ENCODE results near the gene SLC43A2. TPM values are rescaled to one million over a fixed set of nuclear protein-coding genes. Genes with fewer than 3 reads are reported as not detected.

Gene SLC43A2
- polyA plus RNA-seq, 2 of the 4 experiments (the other 2 are of a cell fraction): 3.5 to 7.0 TPM

- ChIA-PET POLR2A (interaction anchor here (0.6 to 0.7 kb wide), 3 partner anchors 30 to 1982 kb away, joined by 3 to 7 read pairs (median 4); partner anchors contain the start of gene INPP5K), CTCF (interaction anchor here (0.5 to 2.2 kb wide), 2 partner anchors 84 to 492 kb away, joined by 3 to 6 read pairs; no protein-coding TSS in a partner anchor)
- H3K4me2 ChIP-seq: no peak overlapping the region
- DNase-seq (ENCODE audit: low read depth in 1 of 2, low spot score in 1 of 2): no peak
- no peak overlapping the region for H3K27ac ChIP-seq
- no peak overlapping the region for H3K4me3 ChIP-seq
- ATAC-seq: no peak
- no peak for TF ChIP-seq CHD4 (IDR thresholded peaks at IDR 0.05; ENCODE audit: borderline replicate concordance)
- no peak for TF ChIP-seq E2F6 (IDR thresholded peaks at IDR 0.05; ENCODE audit: borderline replicate concordance, low read depth)
- TF ChIP-seq NR3C1 (IDR thresholded peaks at IDR 0.05): no peak
- no peak for TF ChIP-seq HOXB5 (CRISPR knock-in tag; IDR thresholded peaks at IDR 0.05)
- TF ChIP-seq FOSL2 (IDR thresholded peaks at IDR 0.05): no peak
- no peak for TF ChIP-seq FOSL2 (CRISPR knock-in tag; IDR thresholded peaks at IDR 0.05)
- no peak for TF ChIP-seq ZFP36 (IDR thresholded peaks at IDR 0.05; ENCODE audit: borderline replicate concordance, partially characterized antibody)
- no peak for TF ChIP-seq SREBF2 (IDR thresholded peaks at IDR 0.05)
- TF ChIP-seq ESRRA (IDR thresholded peaks at IDR 0.05; ENCODE audit: borderline replicate concordance, low read length): no peak
- no peak for TF ChIP-seq HES2 (IDR thresholded peaks at IDR 0.05)
- no peak for TF ChIP-seq FOXS1 (CRISPR knock-in tag; IDR thresholded peaks at IDR 0.05)
- no peak for TF ChIP-seq NPAS2 (CRISPR knock-in tag; IDR thresholded peaks at IDR 0.05; ENCODE audit: borderline replicate concordance)
- no peak for TF ChIP-seq NFE2L2 (conservative IDR thresholded peaks at IDR 0.05; ENCODE audit: low read length)
- no peak for TF ChIP-seq BCL3 (IDR thresholded peaks at IDR 0.05)
- TF ChIP-seq EHF (CRISPR knock-in tag; IDR thresholded peaks at IDR 0.05): no peak
- no peak for TF ChIP-seq EHMT2 (IDR thresholded peaks at IDR 0.05; ENCODE audit: low read depth)
- no peak for TF ChIP-seq PHF8 (IDR thresholded peaks at IDR 0.05; ENCODE audit: borderline replicate concordance, low read depth)
- WGBS (ENCODE audit: missing lambda C conversion rate): 93% methylated on average over 6 of the region's 6 CpGs
- no peak for FAIRE-seq
- H3K4me1 ChIP-seq: no peaks in the 10 kb centered on the region
- H3K9me3 ChIP-seq: no peaks in the 10 kb centered on the region
These were observed 82.2 kb downstream of the SLC43A2 start for GRCh38 chr17:1546292-1546922.

- Histone ChIP-seq H3K4me1 (no peaks in the 10 kb centered on the region), H3K27ac (no peak overlapping the region), H3K4me3 (no peak overlapping the region), H3K4me2 (no peak overlapping the region), H3K9me3 (no peaks in the 10 kb centered on the region)
- ATAC-seq (no peak), DNase-seq (ENCODE audit: low read depth in 1 of 2, low spot score in 1 of 2) (no peak), FAIRE-seq (no peak)
- ChIA-PET POLR2A (interaction anchor here (0.6 to 0.7 kb wide), 3 partner anchors 29 to 1983 kb away, joined by 3 to 7 read pairs (median 4); partner anchors contain the start of gene INPP5K), CTCF (interaction anchor here (0.5 to 2.2 kb wide), 3 partner anchors 27 to 493 kb away, joined by 3 to 6 read pairs (median 3); no protein-coding TSS in a partner anchor)
- TF ChIP-seq NR3C1 (IDR thresholded peaks at IDR 0.05) (no peak), RARB (CRISPR knock-in tag; IDR thresholded peaks at IDR 0.05) (no peak)
- 83% methylated on average over 9 of the region's 9 CpGs for WGBS (ENCODE audit: missing lambda C conversion rate)
These were observed 83.0 kb downstream of the SLC43A2 start for GRCh38 chr17:1545618-1546017.

GRCh38 chr17:1542316-1542715, 86.3 kb downstream of the SLC43A2 start:
- H3K4me3 ChIP-seq: no peak overlapping the region
- ChIA-PET CTCF (interaction anchor here (0.7 to 1.7 kb wide), 3 partner anchors 16 to 177 kb away, joined by 4 to 6 read pairs (median 5); no protein-coding TSS in a partner anchor), POLR2A (no interaction called here)
- no peak overlapping the region for H3K4me2 ChIP-seq
- H3K9me3 ChIP-seq: no peaks in the 10 kb centered on the region
- no peak overlapping the region for H3K27ac ChIP-seq
- 95% methylated on average over 8 of the region's 8 CpGs for WGBS (ENCODE audit: missing lambda C conversion rate)
- no peak for DNase-seq (ENCODE audit: low read depth in 1 of 2, low spot score in 1 of 2)
- H3K4me1 ChIP-seq: no peaks in the 10 kb centered on the region
- FAIRE-seq: peak; percentile 7
- TF ChIP-seq ELK1 (IDR thresholded peaks at IDR 0.05; ENCODE audit: low read depth, low read length) (no peak), RCOR1 (IDR thresholded peaks at IDR 0.05; ENCODE audit: low read depth, low read length) (no peak), CBX8 (IDR thresholded peaks at IDR 0.05) (no peak), NPAS2 (CRISPR knock-in tag; IDR thresholded peaks at IDR 0.05; ENCODE audit: borderline replicate concordance) (no peak), SREBF2 (IDR thresholded peaks at IDR 0.05) (no peak), KDM5A (IDR thresholded peaks at IDR 0.05) (no peak), FOSB (CRISPR knock-in tag; IDR thresholded peaks at IDR 0.05) (no peak), ATOH8 (CRISPR knock-in tag; IDR thresholded peaks at IDR 0.05; ENCODE audit: low read depth) (no peak), ZFP36 (IDR thresholded peaks at IDR 0.05; ENCODE audit: borderline replicate concordance, partially characterized antibody) (no peak), RAD21 (conservative IDR thresholded peaks at IDR 0.05 in 1 of 2, IDR thresholded peaks at IDR 0.05 in 1 of 2) (no peak), CHD4 (IDR thresholded peaks at IDR 0.05; ENCODE audit: borderline replicate concordance) (no peak)
- no peak for ATAC-seq
